CD8-positive, alpha-beta memory T cell (primary cell): ENCODE results near the gene SGMS1. TPM values are rescaled to one million over a fixed set of nuclear protein-coding genes. Genes with fewer than 3 reads are reported as not detected.
A peak's percentile ranks its signal among the peaks of the same experiment; 100 is the strongest.
"Not testable (repeated sequence)": the region's sequence is repeated elsewhere in the genome, so short reads cannot be mapped to it uniquely, and the experiment has no call there.

Experiments used
- CTCF ChIA-PET: fragments of 350-600 bp; sonication (Branson Sonifier 250); formaldehyde crosslinking; loops from one replicate; lab custom pipeline; 2021; ENCODE audit warnings: antibody characterized with exemption; lab: Charles Lee
- POLR2A ChIA-PET: fragments of 350-600 bp; sonication (Branson Sonifier 250); formaldehyde crosslinking; loops from one replicate; lab custom pipeline; 2021; ENCODE audit warnings: antibody characterized with exemption; lab: Charles Lee
- DNase-seq, 5 donors: peaks; one replicate each; pipeline versions ENCODE4 v3.0.0 to v3.0.0-alpha.2; 2020 to 2022; ENCODE audit warnings: mixed read lengths in 1 of 5
- H3K27ac ChIP-seq: one replicate; pipeline ENCODE4 v1.7.0; 2013; ENCODE audit warnings: low read depth, mild to moderate bottlenecking, low read length, moderate library complexity
- H3K27me3 ChIP-seq: 2 replicates; pipeline ENCODE4 v1.7.0; 2013; ENCODE audit warnings: low read length, mild to moderate bottlenecking; ENCODE audit not compliant: insufficient read depth, poor library complexity, severe bottlenecking
- H3K36me3 ChIP-seq: 2 replicates; pipeline ENCODE4 v1.7.0; 2013; ENCODE audit warnings: mild to moderate bottlenecking, low read length, moderate library complexity; ENCODE audit not compliant: insufficient read depth
- H3K4me1 ChIP-seq: 2 replicates; pipeline ENCODE4 v1.7.0; 2013; ENCODE audit warnings: mild to moderate bottlenecking, low read length, moderate library complexity; ENCODE audit not compliant: insufficient read depth
- H3K4me3 ChIP-seq: 2 replicates; pipeline ENCODE4 v1.7.0; 2013; ENCODE audit warnings: mild to moderate bottlenecking, low read length
- H3K9me3 ChIP-seq: 2 replicates; pipeline ENCODE4 v1.7.0; 2013; ENCODE audit warnings: mild to moderate bottlenecking, low read length
- H3K27ac Mint-ChIP-seq, 8 donors: one replicate each; pipeline ENCODE4 v1.8.0; 2020 to 2021; ENCODE audit warnings: mixed read lengths in 8 of 8, mild to moderate bottlenecking in 6 of 8, inconsistent platforms in 3 of 8, moderate library complexity in 3 of 8
- H3K27me3 Mint-ChIP-seq, 2 donors: one replicate each; pipeline ENCODE4 v1.8.0; 2020 to 2021; ENCODE audit warnings: mixed read lengths in 2 of 2, mild to moderate bottlenecking in 1 of 2, moderate library complexity in 1 of 2
- H3K36me3 Mint-ChIP-seq, 3 donors: one replicate each; pipeline ENCODE4 v1.8.0; 2020 to 2021; ENCODE audit warnings: mixed read lengths in 3 of 3, inconsistent platforms in 1 of 3, mild to moderate bottlenecking in 1 of 3
- H3K4me1 Mint-ChIP-seq, 3 donors: one replicate each; pipeline ENCODE4 v1.8.0; 2020 to 2021; ENCODE audit warnings: mixed read lengths in 3 of 3, inconsistent platforms in 1 of 3, mild to moderate bottlenecking in 1 of 3
- H3K4me3 Mint-ChIP-seq, 7 donors: one replicate each; pipeline ENCODE4 v1.8.0; 2020 to 2021; ENCODE audit warnings: mixed read lengths in 7 of 7, mild to moderate bottlenecking in 6 of 7, moderate library complexity in 4 of 7, inconsistent platforms in 2 of 7
- H3K9me3 Mint-ChIP-seq, 5 donors: one replicate each; pipeline ENCODE4 v1.8.0; 2020 to 2022; ENCODE audit warnings: mixed read lengths in 5 of 5, mild to moderate bottlenecking in 3 of 5, moderate library complexity in 2 of 5, inconsistent platforms in 1 of 5
- polyA plus RNA-seq: library from polyadenylated mRNA; unstranded; fragments of 300-500 nt; fragmentation: Illumina TruSeq; gene quantifications from one replicate; pipeline ENCODE4 v1.2.3, GENCODE V29; 2021
- total RNA-seq, 2 experiments: library from RNA; stranded (reverse); gene quantifications; one replicate each; pipeline ENCODE4 v1.2.3, GENCODE V29; 2021

SGMS1 gene
- total and polyA plus RNA-seq, 3 experiments from 2014 or later, result 11.3 to 14.5 (median 13.5) TPM

- Histone ChIP-seq H3K36me3 (no peaks in the 10 kb centered on the region), H3K4me3 (no peak overlapping the region), H3K27ac (no peak overlapping the region), H3K4me1 (peaks cover 10% of the 10 kb centered on the region), H3K27me3 (no peaks in the 10 kb centered on the region), H3K9me3 (no peaks in the 10 kb centered on the region)
- Mint-ChIP-seq H3K9me3 (no peaks in the 10 kb centered on the region), H3K36me3 (peaks cover 0 to 3% (median 0%) of the 10 kb centered on the region in 3 donors), H3K4me3 (no peak overlapping the region), H3K27me3 (no peaks in the 10 kb centered on the region), H3K4me1 (peaks cover 11 to 17% (median 15%) of the 10 kb centered on the region in 3 donors), H3K27ac (no peak overlapping the region)
- DNase-seq, result no peak
- POLR2A ChIA-PET, result no interaction called here
- CTCF ChIA-PET, result interaction anchor here (0.9 to 1.0 kb wide), 2 partner anchors 11 to 25 kb away, joined by 3 to 4 read pairs; no protein-coding TSS in a partner anchor
These were observed 25.1 kb upstream of the SGMS1 start for GRCh38 chr10:50648935-50649227.

- DNase-seq, result no peak
- no peaks in the 10 kb centered on the region for H3K36me3 ChIP-seq
- H3K27ac Mint-ChIP-seq, result no peak overlapping the region
- no peaks in the 10 kb centered on the region for H3K27me3 ChIP-seq
- peaks cover 0 to 2% of the 10 kb centered on the region in 2 donors for H3K27me3 Mint-ChIP-seq
- peaks cover 6 to 11% (median 11%) of the 10 kb centered on the region in 3 donors for H3K4me1 Mint-ChIP-seq
- POLR2A ChIA-PET, result no interaction called here
- H3K27ac ChIP-seq, result no peak overlapping the region
- no peak overlapping the region for H3K4me3 ChIP-seq
- H3K36me3 Mint-ChIP-seq, result peaks cover 0 to 3% (median 0%) of the 10 kb centered on the region in 3 donors
- H3K4me3 Mint-ChIP-seq, result no peak overlapping the region
- H3K9me3 Mint-ChIP-seq, result no peaks in the 10 kb centered on the region
- CTCF ChIA-PET, result interaction anchor here (1.0 to 1.9 kb wide), 5 partner anchors 8 to 35 kb away, joined by 3 to 6 read pairs (median 4); no protein-coding TSS in a partner anchor
- H3K4me1 ChIP-seq, result peaks cover 5% of the 10 kb centered on the region
- H3K9me3 ChIP-seq, result no peaks in the 10 kb centered on the region
These were observed 24.6 kb upstream of the SGMS1 start for GRCh38 chr10:50648089-50648934.

GRCh38 chr10:50647350-50647749 lies 23.6 kb upstream of the SGMS1 start:
- H3K4me3 Mint-ChIP-seq, H3K4me1 ChIP-seq, H3K4me1 Mint-ChIP-seq, H3K4me3 ChIP-seq, H3K27ac Mint-ChIP-seq, H3K27me3 ChIP-seq, H3K27me3 Mint-ChIP-seq, POLR2A ChIA-PET, H3K9me3 ChIP-seq, H3K9me3 Mint-ChIP-seq, H3K36me3 ChIP-seq, H3K36me3 Mint-ChIP-seq, H3K27ac ChIP-seq, DNase-seq: not testable (repeated sequence)
- CTCF ChIA-PET, result interaction anchor here (1.2 to 1.9 kb wide), 5 partner anchors 9 to 34 kb away, joined by 3 to 6 read pairs (median 3); no protein-coding TSS in a partner anchor

GRCh38 chr10:50645236-50645635 lies 21.5 kb upstream of the SGMS1 start:
- H3K27me3 Mint-ChIP-seq, result peaks cover 2 to 4% of the 10 kb centered on the region in 2 donors
- CTCF ChIA-PET, result interaction anchor here (1.1 to 1.3 kb wide), 3 partner anchors 8 to 23 kb away, joined by 3 to 4 read pairs (median 4); no protein-coding TSS in a partner anchor
- H3K36me3 ChIP-seq, result no peaks in the 10 kb centered on the region
- POLR2A ChIA-PET, result no interaction called here
- no peak overlapping the region for H3K4me3 ChIP-seq
- peaks cover 0 to 8% (median 5%) of the 10 kb centered on the region in 3 donors for H3K4me1 Mint-ChIP-seq
- no peak overlapping the region for H3K4me3 Mint-ChIP-seq
- H3K9me3 Mint-ChIP-seq, result no peaks in the 10 kb centered on the region
- H3K27ac ChIP-seq, result no peak overlapping the region
- no peak for DNase-seq
- H3K27me3 ChIP-seq, result no peaks in the 10 kb centered on the region
- H3K9me3 ChIP-seq, result no peaks in the 10 kb centered on the region
- H3K27ac Mint-ChIP-seq, result no peak overlapping the region
- no peaks in the 10 kb centered on the region for H3K4me1 ChIP-seq
- H3K36me3 Mint-ChIP-seq, result peaks cover 0 to 3% (median 0%) of the 10 kb centered on the region in 3 donors

- Histone ChIP-seq H3K4me3 (no peak overlapping the region), H3K4me1 (peaks cover 14% of the 10 kb centered on the region), H3K9me3 (no peaks in the 10 kb centered on the region), H3K36me3 (no peaks in the 10 kb centered on the region), H3K27ac (no peak overlapping the region), H3K27me3 (no peaks in the 10 kb centered on the region)
- H3K4me3 Mint-ChIP-seq, result no peak overlapping the region
- H3K9me3 Mint-ChIP-seq, result no peaks in the 10 kb centered on the region
- H3K4me1 Mint-ChIP-seq, result peaks cover 15 to 27% (median 25%) of the 10 kb centered on the region in 3 donors
- no peak for DNase-seq
- POLR2A ChIA-PET, result no interaction called here
- H3K36me3 Mint-ChIP-seq, result no peaks in the 10 kb centered on the region
- H3K27ac Mint-ChIP-seq, result no peak overlapping the region
- H3K27me3 Mint-ChIP-seq, result peaks cover 2 to 4% of the 10 kb centered on the region in 2 donors
- CTCF ChIA-PET, result no interaction called here
These were observed 17.9 kb upstream of the SGMS1 start for GRCh38 chr10:50641626-50642025.

- no peaks in the 10 kb centered on the region for H3K36me3 ChIP-seq
- H3K27ac ChIP-seq, result no peak overlapping the region
- DNase-seq, result no peak
- no peaks in the 10 kb centered on the region for H3K36me3 Mint-ChIP-seq
- ChIA-PET POLR2A (no interaction called here), CTCF (no interaction called here)
- no peak overlapping the region for H3K27ac Mint-ChIP-seq
- no peaks in the 10 kb centered on the region for H3K27me3 ChIP-seq
- peaks cover 25% of the 10 kb centered on the region for H3K4me1 ChIP-seq
- peaks cover 27 to 41% (median 39%) of the 10 kb centered on the region in 3 donors for H3K4me1 Mint-ChIP-seq
- no peaks in the 10 kb centered on the region for H3K9me3 ChIP-seq
- no peaks in the 10 kb centered on the region for H3K9me3 Mint-ChIP-seq
- no peak overlapping the region for H3K4me3 ChIP-seq
- peaks cover 2 to 4% of the 10 kb centered on the region in 2 donors for H3K27me3 Mint-ChIP-seq
- no peak overlapping the region for H3K4me3 Mint-ChIP-seq
These were observed 16.5 kb upstream of the SGMS1 start for GRCh38 chr10:50640238-50640637.

GRCh38 chr10:50636618-50637579 lies 13.1 kb upstream of the SGMS1 start:
- no peak overlapping the region for H3K27ac ChIP-seq
- no peaks in the 10 kb centered on the region for H3K27me3 ChIP-seq
- H3K4me3 ChIP-seq, result peak overlapping the region; percentile 2
- H3K9me3 Mint-ChIP-seq, result no peaks in the 10 kb centered on the region
- peaks cover 25% of the 10 kb centered on the region for H3K4me1 ChIP-seq
- H3K4me1 Mint-ChIP-seq, result peaks cover 32 to 50% (median 42%) of the 10 kb centered on the region in 3 donors
- no peaks in the 10 kb centered on the region for H3K9me3 ChIP-seq
- ChIA-PET POLR2A (interaction anchor here (0.7 to 3.4 kb wide), 3 partner anchors 13 to 569 kb away, joined by 5 to 53 read pairs (median 5); partner anchors contain the start of genes SGMS1 and WASHC2A), CTCF (interaction anchor here (0.9 to 3.2 kb wide), 10 partner anchors 8 to 1071 kb away, joined by 3 to 22 read pairs (median 4); partner anchors contain the start of gene SGMS1)
- peak overlapping the region; percentile 25 to 87 (median 76) for H3K4me3 Mint-ChIP-seq
- no peaks in the 10 kb centered on the region for H3K27me3 Mint-ChIP-seq
- peak overlapping the region in 7 of 8 donors; percentile 20 to 84 (median 56) for H3K27ac Mint-ChIP-seq
- DNase-seq, result peak in 2 of 5 donors; percentile 52 to 70
- no peaks in the 10 kb centered on the region for H3K36me3 ChIP-seq
- H3K36me3 Mint-ChIP-seq, result no peaks in the 10 kb centered on the region
